Stimulated activated CD4-positive, alpha-beta T cell treated with anti-CD3 and anti-CD28 coated beads, Interleukin-12 subunit alpha, Interleukin-12 subunit beta, amount 100 ng/mL, for 24 hours (primary cell): ENCODE results near the gene DEFB131A.
"Not testable (repeated sequence)": the region's sequence is repeated elsewhere in the genome, so short reads cannot be mapped to it uniquely, and the experiment has no call there.

ENCODE experiments used
- DNase-seq, 2 experiments: peaks; one replicate each; pipeline ENCODE4 v3.0.0-alpha.2; 2020; ENCODE audit warnings: low read depth in 2 of 2

DEFB131A gene

DNA sequence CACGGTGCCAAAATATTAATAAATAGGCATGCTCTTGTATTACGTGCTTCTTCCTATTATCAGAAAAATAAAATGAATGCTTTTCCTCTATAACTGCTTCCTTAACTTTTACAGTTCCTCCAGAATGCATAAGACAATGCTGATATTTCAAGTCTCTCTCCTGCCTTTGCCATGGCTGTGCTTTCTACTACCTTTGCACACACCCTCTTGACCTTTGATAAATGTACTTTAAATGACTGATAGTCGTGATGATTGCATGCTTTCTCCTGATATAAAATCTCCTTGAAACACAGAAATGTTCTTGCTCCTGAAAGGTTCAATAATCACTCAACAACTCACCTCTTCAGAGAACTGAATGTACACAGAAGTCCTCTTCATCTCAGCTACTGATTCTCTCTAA, at the start of gene DEFB131A:
Gene DEFB131A (plus strand): TSS at position 301 of the 400 bp plus-strand sequence. CDS start 120 bp downstream, outside the sequence.
- DNase-seq, result not testable (repeated sequence)

DNA sequence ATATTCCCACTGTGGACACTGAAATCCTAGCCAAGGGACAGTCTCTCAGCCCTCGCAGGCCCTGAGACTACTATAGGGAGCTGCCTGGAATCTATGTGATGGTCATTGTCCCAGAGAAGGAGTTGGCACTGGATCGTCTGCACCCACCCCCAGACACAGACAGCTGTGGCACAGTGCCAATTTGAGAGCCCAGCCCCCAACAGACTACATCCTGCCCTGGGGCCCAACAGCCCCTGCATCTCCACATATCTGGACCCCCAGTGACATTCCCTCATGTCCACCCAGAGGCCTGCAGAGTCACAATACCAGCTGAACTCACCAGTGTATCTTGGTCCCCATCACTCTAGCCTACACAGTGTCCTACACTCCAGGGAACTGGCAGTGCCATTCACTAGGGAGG, 38.4 kb upstream of the DEFB131A start:
- not testable (repeated sequence) for DNase-seq

- DNase-seq, result not testable (repeated sequence)
These were observed 37.7 kb upstream of the DEFB131A start for GRCh38 chr4:9406491-9406890.

GRCh38 chr4:9409793-9410192, 34.4 kb upstream of the DEFB131A start:
- DNase-seq, result no peak

GRCh38 chr4:9421884-9422455, 22.2 kb upstream of the DEFB131A start:
- not testable (repeated sequence) for DNase-seq

GRCh38 chr4:9425916-9426315, 18.3 kb upstream of the DEFB131A start:
- not testable (repeated sequence) for DNase-seq

GRCh38 chr4:9430061-9430460, 14.2 kb upstream of the DEFB131A start:
- DNase-seq, result not testable (repeated sequence)

DNA sequence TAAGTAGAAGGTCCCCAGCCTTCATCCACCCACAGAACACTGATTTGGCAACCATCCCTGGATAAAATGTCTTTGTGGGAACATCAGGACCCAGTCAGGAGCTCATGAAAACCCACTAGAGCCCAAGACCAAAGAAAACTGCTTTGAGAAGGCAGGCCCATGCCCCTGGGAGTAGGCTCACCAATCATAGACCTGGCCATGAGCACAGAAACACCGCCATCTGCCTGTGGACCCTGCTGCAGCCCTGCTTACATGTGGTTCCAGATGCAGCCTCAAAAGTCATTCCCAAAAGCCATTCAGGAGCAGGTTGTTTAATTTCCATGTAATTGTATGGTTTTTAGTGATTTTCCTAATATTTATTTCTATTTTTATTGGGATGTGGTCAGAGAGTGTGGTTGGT, 10.9 kb upstream of the DEFB131A start:
- not testable (repeated sequence) for DNase-seq

- not testable (repeated sequence) for DNase-seq
These were observed 7.5 kb upstream of the DEFB131A start for GRCh38 chr4:9436728-9437127.

- DNase-seq, result not testable (repeated sequence)
These were observed 1.9 kb upstream of the DEFB131A start for GRCh38 chr4:9442355-9442754.

DNA sequence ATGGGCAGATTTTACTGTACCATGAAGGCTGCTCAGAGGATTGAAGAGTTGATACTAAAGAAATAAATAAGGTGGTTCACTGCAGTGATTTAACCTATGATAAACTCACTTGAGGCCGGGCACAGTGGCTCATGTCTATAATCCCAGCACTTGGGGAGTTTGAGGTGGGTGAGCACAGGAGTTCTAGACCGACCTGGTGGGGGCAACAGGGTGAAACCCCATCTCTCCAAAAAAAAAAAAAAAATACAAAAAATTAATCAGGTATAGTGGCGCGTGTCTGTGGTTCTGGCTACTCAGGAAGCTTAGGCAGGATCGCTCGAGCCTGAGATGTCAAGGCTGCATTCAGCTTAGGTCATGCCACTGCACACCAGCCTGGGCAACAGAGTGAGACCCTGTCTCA, 467 bp downstream of the DEFB131A start:
- not testable (repeated sequence) for DNase-seq

DNA sequence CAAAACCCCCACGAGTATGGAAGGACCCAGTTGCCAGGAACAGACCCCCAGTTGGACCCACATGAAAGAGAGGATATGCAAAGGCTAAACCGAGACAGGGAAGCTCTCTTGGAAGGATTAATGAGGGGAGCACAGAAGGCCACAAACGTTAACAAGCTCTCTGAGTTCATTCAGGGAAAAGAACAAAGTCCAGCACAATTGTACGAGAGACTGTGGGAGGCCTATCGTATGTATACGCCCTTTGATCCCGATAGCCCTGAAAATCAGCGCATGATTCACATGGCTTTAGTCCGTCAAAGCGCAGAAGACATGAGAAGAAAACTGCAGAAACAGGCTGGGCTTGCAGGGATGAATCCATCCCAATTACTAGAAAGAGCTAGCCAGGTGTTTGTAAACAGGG, 8.0 kb downstream of the DEFB131A start:
- not testable (repeated sequence) for DNase-seq

DNA sequence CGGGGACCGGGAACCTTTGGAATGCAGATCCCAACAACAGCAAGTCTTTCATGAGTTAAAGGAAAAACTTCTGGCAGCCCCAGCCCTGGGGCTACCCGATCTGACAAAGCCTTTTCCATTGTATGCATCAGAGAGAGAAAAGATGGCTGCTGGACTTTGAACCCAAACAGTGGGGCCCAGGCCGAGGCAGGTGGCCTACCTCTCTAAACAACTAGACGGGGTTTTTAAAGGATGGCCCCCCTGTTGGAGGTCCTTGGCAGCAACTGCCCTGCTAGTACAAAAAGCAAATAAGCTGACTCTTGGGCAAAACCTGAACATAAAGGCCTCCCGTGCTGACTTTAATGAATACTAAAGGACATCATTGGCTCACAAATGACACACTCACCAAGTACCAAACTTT, 10.1 kb downstream of the DEFB131A start:
- not testable (repeated sequence) for DNase-seq

DNA sequence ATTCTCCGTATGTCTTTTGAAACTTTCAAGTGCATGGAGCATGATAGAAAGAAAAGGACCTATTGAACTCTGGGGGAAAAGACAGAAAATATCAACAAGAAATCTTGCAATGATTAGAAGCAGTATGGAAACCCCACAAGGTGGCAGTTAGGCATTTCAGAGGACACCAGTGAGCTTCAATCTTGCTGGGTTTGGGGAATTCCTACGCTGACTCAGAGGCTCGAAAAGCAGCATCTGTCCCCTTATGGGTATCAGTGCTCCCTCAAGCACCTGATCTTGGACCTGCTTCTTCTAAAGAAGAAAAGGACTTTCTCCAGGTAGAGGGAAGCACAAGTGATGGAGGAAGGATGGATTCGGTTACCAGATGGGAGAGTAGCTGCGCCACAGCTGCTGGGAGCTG, 10.8 kb downstream of the DEFB131A start:
- DNase-seq, result not testable (repeated sequence)

DNA sequence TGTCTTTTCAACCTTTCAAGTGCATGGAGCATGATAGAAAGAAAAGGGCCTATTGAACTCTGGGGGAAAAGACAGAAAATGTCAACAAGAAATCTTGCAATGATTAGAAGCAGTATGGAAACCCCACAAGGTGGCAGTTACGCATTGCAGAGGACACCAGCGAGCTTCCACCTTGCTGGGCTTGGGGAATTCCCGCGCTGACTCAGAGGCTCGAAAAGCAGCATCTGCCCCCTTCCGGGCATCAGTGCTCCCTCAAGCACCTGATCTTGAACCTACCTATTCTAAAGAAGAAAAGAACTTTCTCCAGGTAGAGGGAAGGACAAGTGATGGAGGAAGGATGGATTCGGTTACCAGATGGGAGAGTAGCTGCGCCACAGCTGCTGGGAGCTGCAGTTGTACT, 35.3 kb downstream of the DEFB131A start:
- DNase-seq, result not testable (repeated sequence)

DNA sequence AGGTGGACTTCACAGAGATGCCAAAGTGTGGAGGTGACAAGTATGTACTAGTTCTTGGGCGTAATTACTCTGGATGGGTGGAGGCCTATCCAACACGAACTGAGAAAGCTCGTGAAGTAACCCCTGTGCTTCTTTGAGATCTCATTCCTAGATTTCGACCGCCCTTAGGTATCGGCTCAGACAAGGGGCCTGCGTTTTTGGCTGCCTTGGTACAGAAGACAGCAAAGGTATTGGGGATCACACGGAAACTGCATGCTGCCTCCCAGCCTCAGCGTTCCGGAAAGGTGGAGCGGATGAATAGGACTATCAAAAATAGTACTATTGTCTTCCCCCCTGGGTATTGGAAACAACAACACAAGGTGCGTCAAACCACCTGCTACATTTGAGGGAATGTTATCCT, 35.9 kb downstream of the DEFB131A start:
- not testable (repeated sequence) for DNase-seq

DNA sequence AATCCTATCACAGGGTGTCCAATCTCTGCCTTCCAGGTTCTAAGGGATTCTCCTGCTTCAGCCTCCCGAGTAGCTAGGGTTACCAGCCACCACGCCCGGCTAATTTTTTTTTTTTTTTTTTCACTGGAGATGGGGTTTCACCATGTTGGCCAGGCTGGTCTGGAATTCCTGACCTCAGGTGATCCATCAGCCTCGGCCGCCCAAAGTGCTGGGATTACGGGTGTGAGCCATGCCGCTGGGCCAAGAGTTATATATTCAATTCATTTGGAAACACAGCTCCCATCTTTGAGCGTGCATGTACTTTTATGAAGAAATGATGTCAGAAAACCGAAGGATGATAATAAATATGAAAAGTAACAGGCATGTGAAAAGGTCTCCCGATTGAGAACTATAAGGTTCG, 38.7 kb downstream of the DEFB131A start:
- not testable (repeated sequence) for DNase-seq

- not testable (repeated sequence) for DNase-seq
These were observed 39.5 kb downstream of the DEFB131A start for GRCh38 chr4:9483682-9484081.

DNA sequence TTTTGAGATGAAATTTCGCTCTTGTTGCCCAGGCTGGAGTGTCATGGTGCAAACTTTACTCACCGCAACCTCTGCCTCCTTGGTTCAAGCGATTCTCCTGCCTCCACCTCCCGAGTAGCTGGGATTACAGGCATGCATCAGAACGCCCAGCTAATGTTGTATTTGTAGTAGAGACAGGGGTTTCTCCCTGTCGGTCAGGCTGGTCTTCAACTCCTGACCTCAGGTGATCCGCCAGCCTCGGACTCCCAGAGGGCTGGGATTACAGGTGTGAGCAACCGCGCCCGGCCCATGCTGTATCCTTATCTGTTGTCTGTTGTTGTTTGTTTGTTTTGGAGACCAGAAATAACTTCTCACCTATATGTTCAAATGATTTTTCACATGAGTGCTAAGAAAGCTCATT, 42.7 kb downstream of the DEFB131A start:
- not testable (repeated sequence) for DNase-seq

GRCh38 chr4:9488796-9489195, 44.6 kb downstream of the DEFB131A start:
- DNase-seq, result not testable (repeated sequence)

DNA sequence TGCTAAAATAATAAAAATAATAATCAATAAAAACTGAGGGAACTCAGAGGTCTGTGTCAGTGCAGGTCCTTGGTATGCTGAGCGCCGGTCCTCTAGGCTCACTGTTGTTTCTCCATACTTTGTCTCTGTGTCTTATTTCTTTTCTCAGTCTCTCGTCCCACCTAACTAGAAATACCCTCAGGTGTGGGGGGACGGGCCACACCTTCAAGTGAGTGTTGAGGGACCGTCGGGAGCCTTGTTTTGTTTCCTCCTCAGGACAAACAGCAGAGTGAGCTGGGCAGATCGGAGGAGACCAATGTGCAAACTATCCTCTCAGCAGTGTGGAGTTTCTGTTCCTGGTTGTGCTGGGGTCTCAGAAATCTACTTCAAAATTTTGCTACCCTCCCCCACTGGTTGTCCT, 46.3 kb downstream of the DEFB131A start:
- DNase-seq, result not testable (repeated sequence)

- DNase-seq, result not testable (repeated sequence)
These were observed 46.8 kb downstream of the DEFB131A start for GRCh38 chr4:9490986-9491385.

DNA sequence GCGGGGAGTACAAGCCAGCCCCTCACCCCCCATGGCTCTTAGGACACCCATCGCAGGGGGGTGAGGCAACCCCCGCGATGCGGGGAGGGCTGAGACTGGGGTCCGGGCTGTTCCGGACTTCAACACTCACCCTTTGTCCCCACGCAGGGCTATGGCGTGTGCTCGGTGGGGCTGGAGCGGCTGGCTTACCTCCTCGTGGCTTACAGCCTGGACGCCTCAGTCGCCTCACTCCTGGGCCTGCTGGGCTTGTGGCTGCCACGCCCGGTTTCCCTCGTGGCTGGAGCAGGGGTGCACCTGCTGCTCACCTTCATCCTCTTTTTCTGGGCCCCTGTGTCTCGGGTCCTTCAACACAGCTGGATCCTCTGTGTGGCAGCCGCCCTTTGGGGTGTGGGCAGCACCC, 49.4 kb downstream of the DEFB131A start:
- not testable (repeated sequence) for DNase-seq
